HepG2 (cell line): ENCODE measurements around the gene ZNF655. TPM values are rescaled to one million over a fixed set of nuclear protein-coding genes. Genes with fewer than 3 reads are reported as not detected.

ENCODE experiments used
- NR2F1 ChIP-seq, 2 experiments: fragments of 450-650 bp in 1 of 2; formaldehyde crosslinking in 1 of 2; IDR thresholded peaks; 2 replicates each; pipeline versions ENCODE4 v1.5.0 to v1.6.1; 2016 to 2020; ENCODE audit warnings: mild to moderate bottlenecking in 1 of 2, missing compliant biosample characterization in 1 of 2, missing genetic modification reagents in 1 of 2, moderate library complexity in 1 of 2
- PAXIP1 ChIP-seq: sonication (generic); formaldehyde crosslinking; conservative IDR thresholded peaks from 2 replicates; pipeline ENCODE4 v1.4.0; 2020; ENCODE audit warnings: mild to moderate bottlenecking, missing genetic modification reagents, moderate library complexity
- PHF20 ChIP-seq: sonication (generic); formaldehyde crosslinking; IDR thresholded peaks from 2 replicates; pipeline ENCODE4 v1.5.0; 2020; ENCODE audit warnings: mild to moderate bottlenecking, missing genetic modification reagents
- USF2 ChIP-seq, 2 experiments: sonication (generic) in 1 of 2; formaldehyde crosslinking in 1 of 2; IDR thresholded peaks; 2 replicates each; pipeline versions ENCODE4 v1.5.1 to v1.6.1; 2011 to 2020; ENCODE audit warnings: borderline replicate concordance in 1 of 2, low read depth in 1 of 2, low read length in 1 of 2, mild to moderate bottlenecking in 1 of 2, missing genetic modification reagents in 1 of 2, moderate library complexity in 1 of 2
- ZBTB34 ChIP-seq: sonication (generic); formaldehyde crosslinking; IDR thresholded peaks from 2 replicates; pipeline ENCODE4 v1.8.0; 2022; ENCODE audit warnings: mild to moderate bottlenecking, missing genetic modification reagents
- ZHX2 ChIP-seq, 2 experiments: sonication (generic) in 1 of 2; formaldehyde crosslinking in 1 of 2; IDR thresholded peaks; 2 replicates each; pipeline versions ENCODE4 v1.6.1 to v1.9.0; 2014 to 2022; ENCODE audit warnings: antibody characterized with exemption in 1 of 2, borderline replicate concordance in 1 of 2, inconsistent platforms in 1 of 2, low read depth in 1 of 2, missing genetic modification reagents in 1 of 2
- ZNF101 ChIP-seq: sonication (generic); formaldehyde crosslinking; IDR thresholded peaks from 2 replicates; pipeline ENCODE4 v1.4.0; 2020; ENCODE audit warnings: mild to moderate bottlenecking, low read depth, missing genetic modification reagents, borderline replicate concordance
- ZNF33A ChIP-seq: sonication (generic); formaldehyde crosslinking; IDR thresholded peaks from 2 replicates; pipeline ENCODE4 v1.5.1; 2020; ENCODE audit warnings: missing genetic modification reagents, mild to moderate bottlenecking, moderate library complexity, borderline replicate concordance
- ZNF354B ChIP-seq: sonication (generic); formaldehyde crosslinking; IDR thresholded peaks from 2 replicates; pipeline ENCODE4 v1.8.0; 2022; ENCODE audit warnings: mild to moderate bottlenecking, missing genetic modification reagents
- ZNF383 ChIP-seq: sonication (generic); formaldehyde crosslinking; IDR thresholded peaks from 2 replicates; pipeline ENCODE4 v1.4.0; 2020; ENCODE audit warnings: missing genetic modification reagents, mild to moderate bottlenecking, borderline replicate concordance
- ZNF660 ChIP-seq: sonication (generic); formaldehyde crosslinking; IDR thresholded peaks from 2 replicates; pipeline ENCODE4 v1.5.1; 2020; ENCODE audit warnings: mild to moderate bottlenecking, low read depth, missing genetic modification reagents, borderline replicate concordance
- polyA plus RNA-seq, 8 experiments: library from polyadenylated mRNA; depleted of rRNA in 3 of 8; stranded (reverse) in 7 of 8; unstranded in 1 of 8; fragments of >200 nt; fragmentation: Illumina TruSeq in 4 of 8; extraction: Trizol in 4 of 8; gene quantifications; 2 replicates each; pipeline versions ENCODE4 v1.2.1 to v1.2.3, GENCODE V29; 2011 to 2016; ENCODE audit warnings: low read depth in 4 of 8, missing spikeins in 1 of 8, mixed read lengths in 1 of 8; ENCODE audit not compliant: insufficient read depth in 1 of 8
- total RNA-seq, 5 experiments: library from RNA; depleted of rRNA; stranded (reverse); fragments of >200 nt; fragmentation: Illumina TruSeq; extraction: Trizol; gene quantifications; 2 replicates each; pipeline ENCODE4 v1.2.3, GENCODE V29; 2016; ENCODE audit warnings: low read depth in 1 of 5

Gene ZNF655
- total and polyA plus RNA-seq, 2 of the 13 experiments (the other 11 are each of a cell fraction or from before 2014, with no cell fraction given): 53.4 to 75.6 TPM

- TF ChIP-seq USF2 (IDR thresholded peaks at IDR 0.05; ENCODE audit: low read depth, low read length) (no peak), USF2 (CRISPR knock-in tag; IDR thresholded peaks at IDR 0.05; ENCODE audit: borderline replicate concordance) (peak; percentile 55; the same call in 1 of the 2 replicates), NR2F1 (CRISPR knock-in tag; IDR thresholded peaks at IDR 0.05) (peak in 1 of 2 experiments; percentile 31; a peak in 2 of 4 replicates), ZNF101 (CRISPR knock-in tag) (0 out of 2 replicates have a peak, but pooled peaks have one; percentile 47), ZNF383 (CRISPR knock-in tag) (peak; percentile 96), ZNF354B (CRISPR knock-in tag) (0 out of 2 replicates have a peak, but pooled peaks have one; percentile 50), ZNF660 (CRISPR knock-in tag) (no peak), PHF20 (CRISPR knock-in tag) (peak; percentile 98), ZBTB34 (peak; percentile 47; the same call in 1 of the 2 replicates), ZHX2 (IDR thresholded peaks at IDR 0.05; ENCODE audit: low read depth) (peak; percentile 83), ZHX2 (CRISPR knock-in tag; IDR thresholded peaks at IDR 0.05; ENCODE audit: borderline replicate concordance) (peak; percentile 69), PAXIP1 (peak; percentile 78), ZNF33A (CRISPR knock-in tag) (peak; percentile 91; the same call in 1 of the 2 replicates)
Observed at GRCh38 chr7:99616359-99617191, 58.1 kb downstream of the ZNF655 start, which contains the start of gene ZSCAN25 (continued).
